Mammary epithelial cell (primary cell): Measurements from ENCODE around the gene S100PBP.

Experiments
- CTCF ChIP-seq, 2 donors: IDR thresholded peaks in 1 of 2; conservative IDR thresholded peaks in 1 of 2; 2 replicates each; pipeline ENCODE4 v1.5.1; 2011 to 2012; ENCODE audit warnings: inconsistent platforms in 2 of 2, low read length in 2 of 2, mild to moderate bottlenecking in 2 of 2, control low read depth in 1 of 2, low read depth in 1 of 2; ENCODE audit not compliant: insufficient read depth in 1 of 2; ENCODE audit errors: extremely low read depth in 1 of 2
- EZH2 ChIP-seq: IDR thresholded peaks from 2 replicates; pipeline ENCODE4 v1.6.1; 2012; ENCODE audit warnings: low read length, inconsistent platforms, borderline replicate concordance

GRCh38 chr1:32770741-32771548 is 46.5 kb upstream of the S100PBP start:
- no peak for TF ChIP-seq CTCF (conservative IDR thresholded peaks at IDR 0.05 in 1 of 2, IDR thresholded peaks at IDR 0.05 in 1 of 2; ENCODE audit: extremely low read depth in 1 of 2, insufficient read depth in 1 of 2, low read depth in 1 of 2, low read length in 2 of 2)
- no peak for TF ChIP-seq EZH2
